GM18858 (cell line): ENCODE results near the gene TYW1B.
A peak's percentile ranks its signal among the peaks of the same experiment; 100 is the strongest.
"Not testable (repeated sequence)": the region's sequence is repeated elsewhere in the genome, so short reads cannot be mapped to it uniquely, and the experiment has no call there.

Experiments
- ATAC-seq: cut with Tn5 transposase; IDR thresholded peaks from one replicate; pipeline ENCODE4 v1.9.1; 2021; ENCODE audit not compliant: unreplicated experiment

Gene TYW1B

GRCh38 chr7:72827839-72828591, at the start of gene TYW1B:
TYW1B (minus strand) TSS chr7:72828200; CDS start chr7:72828075, 125 bp downstream.
- ATAC-seq: peak; percentile 85

GRCh38 chr7:72867591-72867990, 39.6 kb upstream of the TYW1B start:
- not testable (repeated sequence) for ATAC-seq

GRCh38 chr7:72858846-72859400, 30.9 kb upstream of the TYW1B start:
- ATAC-seq: not testable (repeated sequence)

GRCh38 chr7:72857925-72858324, 29.9 kb upstream of the TYW1B start:
- ATAC-seq: not testable (repeated sequence)

- ATAC-seq: not testable (repeated sequence)
Measured at GRCh38 chr7:72855261-72855660, 27.3 kb upstream of the TYW1B start.

GRCh38 chr7:72852937-72853336, 24.9 kb upstream of the TYW1B start:
- not testable (repeated sequence) for ATAC-seq

- ATAC-seq: not testable (repeated sequence)
Measured at GRCh38 chr7:72850746-72851145, 22.7 kb upstream of the TYW1B start.

- ATAC-seq: not testable (repeated sequence)
Measured at GRCh38 chr7:72844146-72844545, 16.1 kb upstream of the TYW1B start.

- ATAC-seq: not testable (repeated sequence)
Measured at GRCh38 chr7:72843166-72843565, 15.2 kb upstream of the TYW1B start.

GRCh38 chr7:72840966-72841511, 13.0 kb upstream of the TYW1B start:
- not testable (repeated sequence) for ATAC-seq

- ATAC-seq: not testable (repeated sequence)
Measured at GRCh38 chr7:72838315-72838714, 10.3 kb upstream of the TYW1B start.

- ATAC-seq: not testable (repeated sequence)
Measured at GRCh38 chr7:72837291-72837690, 9.3 kb upstream of the TYW1B start.

GRCh38 chr7:72830567-72830966, 2.6 kb upstream of the TYW1B start:
- not testable (repeated sequence) for ATAC-seq

GRCh38 chr7:72829687-72830354, 1.8 kb upstream of the TYW1B start:
- ATAC-seq: peak; percentile 14

- ATAC-seq: peak; percentile 43
Measured at GRCh38 chr7:72829291-72829686, 1.3 kb upstream of the TYW1B start.

GRCh38 chr7:72823765-72824732, 4.0 kb downstream of the TYW1B start:
- ATAC-seq: not testable (repeated sequence)

- not testable (repeated sequence) for ATAC-seq
Measured at GRCh38 chr7:72822497-72822896, 5.5 kb downstream of the TYW1B start.

- not testable (repeated sequence) for ATAC-seq
Measured at GRCh38 chr7:72818663-72819361, 9.2 kb downstream of the TYW1B start.

- ATAC-seq: not testable (repeated sequence)
Measured at GRCh38 chr7:72817661-72818060, 10.3 kb downstream of the TYW1B start.
